ENCODE results near the gene LAMB4. TPM values are rescaled to one million over a fixed set of nuclear protein-coding genes. Genes with fewer than 3 reads are reported as not detected.

The LAMB4 gene
- total and polyA plus RNA-seq, 2 of the 4 experiments (the other 2 are of a cell fraction): 0.12 to 0.18 TPM

DNA sequence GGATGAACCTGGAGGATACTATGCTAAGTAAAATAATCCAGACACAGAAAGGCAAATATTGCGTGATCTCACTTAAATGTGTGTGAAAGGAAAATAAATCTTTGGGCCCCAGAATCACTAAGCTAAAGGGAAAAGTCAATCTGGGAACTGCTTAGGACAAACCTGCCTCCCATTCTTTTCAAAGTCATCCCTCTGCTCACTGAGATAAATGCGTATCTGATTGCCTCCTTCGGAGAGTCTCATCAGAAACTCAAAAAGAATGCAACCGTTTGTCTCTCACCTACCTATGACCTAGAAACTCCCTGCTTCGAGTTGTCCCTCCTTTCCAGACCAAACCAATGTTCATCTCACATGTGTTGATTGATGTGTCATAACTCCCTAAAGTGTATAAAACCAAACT lies 40.1 kb upstream of the LAMB4 start:
- 100% methylated on average over 1 of the region's 5 CpGs; no CpG with 5 or more reads in 1 of the 2 experiments for WGBS, 2 experiments (ENCODE audit: extremely low coverage in 2 of 2, insufficient read length in 1 of 2)

More for the DNA sequence above, 40.1 kb upstream of the LAMB4 start:
- ChIA-PET CTCF (no interaction called here), POLR2A (ENCODE audit: unreplicated experiment) (no interaction called here)
- no peak overlapping the region for H3K56ac ChIP-seq (ENCODE audit: extremely low read depth, insufficient read depth, low read length)
- no peak overlapping the region for H3K27ac ChIP-seq (ENCODE audit: insufficient read depth, low read length)
- no peak overlapping the region for H3K23ac ChIP-seq (ENCODE audit: low read depth, low read length)
- no peak overlapping the region for H2BK20ac ChIP-seq (ENCODE audit: low read depth, low read length)
- no TSS peak for BruUV-seq (replicated peaks)
- H3K18ac ChIP-seq (ENCODE audit: low read depth, low read length): no peak overlapping the region
- no peak overlapping the region for H2AFZ ChIP-seq (replicated peaks; ENCODE audit: low read length, poor library complexity)
- ATAC-seq (ENCODE audit: low read depth) (no peak), DNase-seq (no peak)
- H4K91ac ChIP-seq (ENCODE audit: insufficient read depth, low read depth, low read length): no peak overlapping the region
- no peak overlapping the region for H2BK120ac ChIP-seq (ENCODE audit: low read depth, low read length)
- no peaks in the 10 kb centered on the region for H3K36me3 ChIP-seq (ENCODE audit: control insufficient read depth, insufficient read depth, low read length)
- intact Hi-C loops (cut with micrococcal nuclease): no loop called here
- H2AK5ac ChIP-seq (ENCODE audit: low read depth, low read length): no peak overlapping the region
- H3K9ac ChIP-seq (ENCODE audit: low read depth, low read length): no peak overlapping the region
- H3K4me2 ChIP-seq (ENCODE audit: low read depth, low read length): no peak overlapping the region
- H2BK5ac ChIP-seq (ENCODE audit: low read depth, low read length, poor library complexity, severe bottlenecking): no peak overlapping the region
- H2AK9ac ChIP-seq (replicated peaks; ENCODE audit: low read depth, low read length, poor library complexity): no peak overlapping the region
- no peak overlapping the region for H2BK15ac ChIP-seq (ENCODE audit: low read depth, low read length)
- H3K9me3 ChIP-seq (ENCODE audit: control insufficient read depth, insufficient read depth, low read length): no peaks in the 10 kb centered on the region
- TF ChIP-seq RFX5 (IDR thresholded peaks at IDR 0.05; ENCODE audit: low read depth, low read length): no peak
- no peak for TF ChIP-seq CEBPB (IDR thresholded peaks at IDR 0.05; ENCODE audit: low read depth, low read length)
- TF ChIP-seq RAD21 (IDR thresholded peaks at IDR 0.05; ENCODE audit: low read length): no peak
- no peak for TF ChIP-seq SMC3 (IDR thresholded peaks at IDR 0.05; ENCODE audit: low read depth, low read length)
- no peak for TF ChIP-seq NFE2L2 (IDR thresholded peaks at IDR 0.05; ENCODE audit: low read depth, low read length)
- TF ChIP-seq MAZ (IDR thresholded peaks at IDR 0.05; ENCODE audit: borderline replicate concordance, low read depth, low read length): no peak
- TF ChIP-seq, protein P1, sequence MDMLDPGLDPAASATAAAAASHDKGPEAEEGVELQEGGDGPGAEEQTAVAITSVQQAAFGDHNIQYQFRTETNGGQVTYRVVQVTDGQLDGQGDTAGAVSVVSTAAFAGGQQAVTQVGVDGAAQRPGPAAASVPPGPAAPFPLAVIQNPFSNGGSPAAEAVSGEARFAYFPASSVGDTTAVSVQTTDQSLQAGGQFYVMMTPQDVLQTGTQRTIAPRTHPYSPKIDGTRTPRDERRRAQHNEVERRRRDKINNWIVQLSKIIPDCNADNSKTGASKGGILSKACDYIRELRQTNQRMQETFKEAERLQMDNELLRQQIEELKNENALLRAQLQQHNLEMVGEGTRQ (IDR thresholded peaks at IDR 0.05; ENCODE audit: low read depth, low read length): no peak
- no peak for TF ChIP-seq CHD1 (IDR thresholded peaks at IDR 0.05; ENCODE audit: low read depth, low read length)
- TF ChIP-seq RCOR1 (IDR thresholded peaks at IDR 0.05; ENCODE audit: insufficient replicate concordance, low read length): no peak
- TF ChIP-seq, protein P2, sequence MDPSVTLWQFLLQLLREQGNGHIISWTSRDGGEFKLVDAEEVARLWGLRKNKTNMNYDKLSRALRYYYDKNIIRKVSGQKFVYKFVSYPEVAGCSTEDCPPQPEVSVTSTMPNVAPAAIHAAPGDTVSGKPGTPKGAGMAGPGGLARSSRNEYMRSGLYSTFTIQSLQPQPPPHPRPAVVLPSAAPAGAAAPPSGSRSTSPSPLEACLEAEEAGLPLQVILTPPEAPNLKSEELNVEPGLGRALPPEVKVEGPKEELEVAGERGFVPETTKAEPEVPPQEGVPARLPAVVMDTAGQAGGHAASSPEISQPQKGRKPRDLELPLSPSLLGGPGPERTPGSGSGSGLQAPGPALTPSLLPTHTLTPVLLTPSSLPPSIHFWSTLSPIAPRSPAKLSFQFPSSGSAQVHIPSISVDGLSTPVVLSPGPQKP (IDR thresholded peaks at IDR 0.05; ENCODE audit: borderline replicate concordance, low read depth, low read length): no peak
- TF ChIP-seq FOS (IDR thresholded peaks at IDR 0.05; ENCODE audit: low read depth, low read length): no peak
- no peak for TF ChIP-seq BHLHE40 (IDR thresholded peaks at IDR 0.05; ENCODE audit: low read depth, low read length)
- TF ChIP-seq, protein P3, sequence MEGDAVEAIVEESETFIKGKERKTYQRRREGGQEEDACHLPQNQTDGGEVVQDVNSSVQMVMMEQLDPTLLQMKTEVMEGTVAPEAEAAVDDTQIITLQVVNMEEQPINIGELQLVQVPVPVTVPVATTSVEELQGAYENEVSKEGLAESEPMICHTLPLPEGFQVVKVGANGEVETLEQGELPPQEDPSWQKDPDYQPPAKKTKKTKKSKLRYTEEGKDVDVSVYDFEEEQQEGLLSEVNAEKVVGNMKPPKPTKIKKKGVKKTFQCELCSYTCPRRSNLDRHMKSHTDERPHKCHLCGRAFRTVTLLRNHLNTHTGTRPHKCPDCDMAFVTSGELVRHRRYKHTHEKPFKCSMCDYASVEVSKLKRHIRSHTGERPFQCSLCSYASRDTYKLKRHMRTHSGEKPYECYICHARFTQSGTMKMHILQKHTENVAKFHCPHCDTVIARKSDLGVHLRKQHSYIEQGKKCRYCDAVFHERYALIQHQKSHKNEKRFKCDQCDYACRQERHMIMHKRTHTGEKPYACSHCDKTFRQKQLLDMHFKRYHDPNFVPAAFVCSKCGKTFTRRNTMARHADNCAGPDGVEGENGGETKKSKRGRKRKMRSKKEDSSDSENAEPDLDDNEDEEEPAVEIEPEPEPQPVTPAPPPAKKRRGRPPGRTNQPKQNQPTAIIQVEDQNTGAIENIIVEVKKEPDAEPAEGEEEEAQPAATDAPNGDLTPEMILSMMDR (conservative IDR thresholded peaks at IDR 0.05; ENCODE audit: low read depth, low read length): no peak
- TF ChIP-seq MAFK (IDR thresholded peaks at IDR 0.05; ENCODE audit: low read depth, low read length): no peak
- no peak for TF ChIP-seq MXI1 (IDR thresholded peaks at IDR 0.05; ENCODE audit: borderline replicate concordance, low read depth, low read length)
- no peak for TF ChIP-seq POLR2A (IDR thresholded peaks at IDR 0.05; ENCODE audit: low read depth, low read length)
- in situ Hi-C loops (cut with MboI; ENCODE audit: low sequenced_read_pairs): loop anchor here (10.0 kb wide), 1 partner anchor 325 kb away; no protein-coding TSS in a partner anchor
- no peak overlapping the region for H3K4me3 ChIP-seq (ENCODE audit: insufficient read depth, low read depth, low read length)
- H3K27me3 ChIP-seq (ENCODE audit: control insufficient read depth, insufficient read depth, low read length): peaks cover 3% of the 10 kb centered on the region
- H3K4me1 ChIP-seq (ENCODE audit: control insufficient read depth, insufficient read depth, low read length): no peaks in the 10 kb centered on the region; the same call in 1 of the 2 replicates
- no peaks in the 10 kb centered on the region for H3K79me1 ChIP-seq (ENCODE audit: low read depth in 1 of 2, low read length in 2 of 2)
- no peak overlapping the region for H4K5ac ChIP-seq (ENCODE audit: low read depth, low read length)
- H4K8ac ChIP-seq (ENCODE audit: low read depth in 2 of 2, low read length in 2 of 2): no peak overlapping the region
- H4K20me1 ChIP-seq (ENCODE audit: insufficient read depth, low read length): no peaks in the 10 kb centered on the region
- H3K14ac ChIP-seq (replicated peaks; ENCODE audit: low read depth, low read length): no peak overlapping the region
- no peak overlapping the region for H3K4ac ChIP-seq (ENCODE audit: low read depth, low read length)
- no peaks in the 10 kb centered on the region for H3K9me1 ChIP-seq (ENCODE audit: insufficient read depth, low read length)
- dilution Hi-C loops (cut with HindIII; ENCODE audit: low sequenced_read_pairs, unreplicated experiment): no loop called here
